ENCODE results near the gene RRP7A. TPM values are rescaled to one million over a fixed set of nuclear protein-coding genes. Genes with fewer than 3 reads are reported as not detected.
"Not testable (repeated sequence)": the region's sequence is repeated elsewhere in the genome, so short reads cannot be mapped to it uniquely, and the experiment has no call there.

Gene RRP7A
- total RNA-seq, 1 donor from 2014 or later = 25.5 TPM

DNA sequence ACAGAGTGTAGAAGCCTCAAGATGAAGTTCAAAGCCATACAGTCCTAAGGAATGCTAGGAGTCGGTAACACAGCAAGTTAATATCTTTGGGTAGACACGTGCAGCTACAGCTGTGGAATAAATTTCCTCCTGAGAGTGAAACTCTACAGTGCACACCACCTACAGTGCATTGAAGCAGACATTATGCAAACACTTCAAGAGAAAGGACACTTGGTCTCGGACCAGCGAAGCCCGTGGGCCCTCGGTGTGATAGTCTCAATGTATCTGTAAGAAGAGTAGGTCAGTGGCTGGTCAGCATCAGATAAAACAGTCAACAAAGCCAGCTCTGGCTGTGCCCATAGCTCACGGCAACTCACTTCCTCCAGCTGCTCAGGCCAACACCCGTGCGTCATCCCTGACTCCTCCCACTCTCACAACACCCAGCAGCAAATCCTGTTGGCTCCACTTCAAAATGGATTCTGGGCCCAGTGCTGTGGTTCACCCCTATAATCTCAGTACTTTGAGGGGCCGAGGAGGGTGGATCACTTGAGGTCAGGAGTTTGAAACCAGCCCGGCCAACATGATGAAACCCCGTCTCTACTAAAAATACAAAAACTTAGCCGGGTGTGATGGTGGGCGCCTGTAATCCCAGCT is 17.7 kb upstream of the RRP7A start:
- intact Hi-C loops (cut with DNase I); DNase-seq (ENCODE audit: low spot score): not testable (repeated sequence)

DNA sequence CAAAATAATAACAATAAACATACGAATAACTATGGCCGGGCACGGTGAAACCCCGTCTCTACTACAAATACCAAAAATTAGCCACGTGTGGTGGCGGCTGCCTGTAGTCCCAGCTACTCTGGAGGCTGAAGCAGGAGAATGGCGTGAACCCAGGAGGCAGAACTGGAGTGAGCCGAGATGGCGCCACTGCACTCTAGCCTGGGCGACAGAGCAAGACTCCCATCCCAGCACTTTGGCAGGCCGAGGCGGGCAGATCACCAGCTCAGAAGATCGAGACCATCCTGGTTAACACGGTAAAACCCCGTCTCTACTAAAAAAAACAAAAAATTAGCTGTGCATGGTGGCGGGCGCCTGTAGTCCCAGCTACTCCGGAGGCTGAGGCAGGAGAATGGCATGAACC is 17.0 kb upstream of the RRP7A start:
- DNase-seq (ENCODE audit: low spot score); intact Hi-C loops (cut with DNase I): not testable (repeated sequence)

GRCh38 chr22:42536166-42536565 is 16.6 kb upstream of the RRP7A start:
- DNase-seq (ENCODE audit: low spot score) = no peak
- intact Hi-C loops (cut with DNase I) = no loop called here

GRCh38 chr22:42535082-42535731 is 15.6 kb upstream of the RRP7A start:
- intact Hi-C loops (cut with DNase I) = not testable (repeated sequence)

DNA sequence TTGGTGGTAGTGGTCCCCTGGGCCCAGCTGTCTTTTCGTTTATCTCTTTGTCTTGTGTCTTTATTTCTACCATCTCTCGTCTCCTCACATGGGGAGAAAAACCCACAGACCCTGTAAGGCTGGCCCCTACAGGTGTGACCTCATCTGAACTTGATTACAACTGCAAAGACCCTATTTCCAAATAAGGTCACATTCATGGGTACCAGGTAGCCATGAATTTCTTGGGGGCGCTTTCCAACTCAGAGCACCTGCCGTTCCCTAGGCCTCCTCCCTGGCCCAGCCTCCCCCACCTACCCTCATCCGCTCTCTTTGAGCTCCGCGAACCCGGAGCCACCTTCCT is 14.0 kb upstream of the RRP7A start:
- no peak for DNase-seq (ENCODE audit: low spot score)
- intact Hi-C loops (cut with DNase I) = no loop called here

More at GRCh38 chr22:42535082-42535731, 15.6 kb upstream of the RRP7A start:
- DNase-seq (ENCODE audit: low spot score) = not testable (repeated sequence)

- DNase-seq (ENCODE audit: low spot score); intact Hi-C loops (cut with DNase I): not testable (repeated sequence)
Measured at GRCh38 chr22:42531401-42532084, 11.9 kb upstream of the RRP7A start.

- intact Hi-C loops (cut with DNase I); DNase-seq (ENCODE audit: low spot score): not testable (repeated sequence)
Measured at GRCh38 chr22:42529435-42529834, 9.8 kb upstream of the RRP7A start.

- intact Hi-C loops (cut with DNase I) = no loop called here
- DNase-seq (ENCODE audit: low spot score) = no peak
Measured at GRCh38 chr22:42528591-42529307, 9.2 kb upstream of the RRP7A start.

DNA sequence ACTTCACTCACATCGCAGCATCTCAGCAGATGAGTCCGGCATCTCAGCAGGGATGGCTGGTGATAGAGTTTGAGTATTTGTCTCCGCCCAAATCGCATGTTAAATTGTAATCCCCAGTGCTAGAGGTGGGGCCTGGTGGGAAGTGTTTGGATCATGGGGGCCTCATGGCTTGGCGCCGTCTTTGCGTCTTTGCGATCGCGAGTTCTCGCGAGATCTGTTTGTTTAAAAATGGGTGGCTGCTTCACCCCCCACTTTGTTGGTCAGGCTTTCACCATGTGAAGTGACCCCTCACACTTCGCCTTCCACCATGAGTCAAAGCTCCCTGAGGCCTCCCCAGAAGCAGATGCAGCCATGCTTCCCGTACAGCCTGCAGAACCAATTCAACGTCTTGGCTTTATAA is 3.0 kb upstream of the RRP7A start:
- intact Hi-C loops (cut with DNase I) = no loop called here
- no peak for DNase-seq (ENCODE audit: low spot score)

- DNase-seq (ENCODE audit: low spot score) = no peak
- intact Hi-C loops (cut with DNase I) = no loop called here
Measured at GRCh38 chr22:42521228-42521546, 1.6 kb upstream of the RRP7A start.

DNA sequence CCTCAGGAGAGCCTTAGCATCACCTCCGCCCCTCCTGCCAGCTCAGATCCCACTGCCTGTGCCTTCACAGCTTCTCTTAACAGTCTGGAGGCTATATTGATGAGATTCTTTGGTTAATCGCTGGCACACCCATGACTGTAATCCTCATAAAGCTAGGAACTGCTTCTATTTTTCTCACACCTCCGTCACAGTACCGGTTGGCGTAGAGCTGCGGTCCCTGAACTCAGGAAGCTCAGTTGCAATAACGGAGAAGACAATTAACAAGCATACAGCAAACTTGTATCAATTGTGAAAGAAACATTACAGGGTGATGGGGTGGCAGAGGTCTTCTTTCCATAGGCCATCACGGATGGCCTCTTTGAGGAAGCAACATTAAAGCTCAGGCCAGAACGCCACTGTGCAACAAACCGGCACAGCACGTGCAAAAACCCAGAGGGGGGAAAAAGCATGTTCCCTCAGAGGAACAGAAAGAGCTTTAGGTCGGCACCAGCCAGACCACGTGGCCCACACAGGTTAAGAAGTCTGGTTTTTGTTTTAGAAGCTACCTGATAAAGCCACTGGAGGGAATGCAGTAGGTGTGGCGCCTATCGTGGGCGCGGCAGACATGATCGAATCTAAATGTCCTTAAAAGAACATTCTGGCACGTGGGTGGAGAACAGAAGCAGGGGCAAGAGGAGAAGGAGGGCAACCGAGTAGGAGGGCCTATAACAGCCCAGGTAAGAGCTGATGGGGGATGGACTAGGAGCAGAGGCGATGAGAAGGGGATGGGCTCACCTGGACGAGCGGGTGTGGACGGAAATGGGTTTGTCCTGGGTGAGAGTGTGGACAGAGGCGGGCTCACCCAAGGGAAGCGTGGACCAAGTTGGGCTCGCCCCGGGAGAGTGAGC is 715 bp downstream of the RRP7A start:
- DNase-seq (ENCODE audit: low spot score); intact Hi-C loops (cut with DNase I): not testable (repeated sequence)

DNA sequence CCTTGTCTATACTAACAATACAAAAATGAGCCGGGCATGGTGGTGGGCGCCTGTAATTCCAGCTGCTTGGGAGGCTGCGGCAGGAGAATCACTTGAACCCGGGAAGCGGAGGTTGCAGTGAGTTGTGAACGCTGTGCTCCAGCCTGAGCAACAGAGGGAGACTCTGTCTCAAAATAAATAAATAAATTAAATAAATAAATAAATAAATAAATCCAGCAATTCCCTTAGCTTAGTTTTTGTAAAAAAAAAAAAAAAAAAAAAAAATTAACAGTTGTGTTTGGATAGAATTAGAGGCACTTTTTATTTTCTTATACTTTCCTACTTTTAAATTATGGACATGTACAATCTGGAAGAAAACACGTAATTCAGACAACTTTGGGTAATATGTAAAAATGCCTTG is 2.5 kb downstream of the RRP7A start:
- DNase-seq (ENCODE audit: low spot score); intact Hi-C loops (cut with DNase I): not testable (repeated sequence)

GRCh38 chr22:42515896-42516295 is 3.7 kb downstream of the RRP7A start:
- intact Hi-C loops (cut with DNase I) = no loop called here
- DNase-seq (ENCODE audit: low spot score) = no peak

DNA sequence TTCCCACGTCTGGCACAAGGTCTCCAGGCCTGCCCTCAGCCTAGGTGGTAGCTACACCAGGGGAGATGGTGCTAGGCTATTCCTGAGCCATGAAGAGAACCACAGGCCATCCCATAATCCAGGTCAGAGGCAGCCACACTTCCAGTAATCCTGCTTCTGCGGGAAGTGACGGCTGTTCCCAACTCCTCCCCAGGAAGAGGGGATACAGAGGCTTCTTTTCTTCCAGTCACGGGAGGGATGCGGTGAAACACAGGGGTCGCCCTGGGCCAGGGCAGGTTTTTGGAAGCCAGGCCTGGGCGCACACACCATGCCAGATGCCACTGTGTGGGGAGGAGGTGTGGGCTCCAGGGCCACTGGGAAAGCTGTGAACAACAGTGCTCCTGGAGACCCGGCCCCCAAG is 4.3 kb downstream of the RRP7A start:
- intact Hi-C loops (cut with DNase I); DNase-seq (ENCODE audit: low spot score): not testable (repeated sequence)

DNA sequence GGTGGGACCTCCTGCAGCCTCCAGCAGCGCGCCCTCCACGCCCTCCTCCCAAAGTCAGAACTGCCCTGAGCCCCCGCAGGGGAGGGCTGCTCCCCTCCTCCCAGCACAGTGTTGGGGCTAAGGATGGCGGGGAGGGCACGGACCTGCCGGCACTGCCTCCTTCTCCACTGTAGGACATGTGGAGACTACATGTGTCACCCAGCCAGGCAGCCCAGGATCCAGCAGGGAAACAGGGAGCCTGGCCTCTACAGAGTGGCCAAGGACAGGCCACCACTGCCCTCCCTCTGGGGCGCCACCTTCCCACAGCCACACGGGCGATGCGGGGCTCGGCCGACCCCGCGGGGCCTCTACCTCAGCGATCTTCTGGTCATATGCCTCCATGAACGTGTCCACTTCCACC is 5.3 kb downstream of the RRP7A start:
- intact Hi-C loops (cut with DNase I); DNase-seq (ENCODE audit: low spot score): not testable (repeated sequence)

DNA sequence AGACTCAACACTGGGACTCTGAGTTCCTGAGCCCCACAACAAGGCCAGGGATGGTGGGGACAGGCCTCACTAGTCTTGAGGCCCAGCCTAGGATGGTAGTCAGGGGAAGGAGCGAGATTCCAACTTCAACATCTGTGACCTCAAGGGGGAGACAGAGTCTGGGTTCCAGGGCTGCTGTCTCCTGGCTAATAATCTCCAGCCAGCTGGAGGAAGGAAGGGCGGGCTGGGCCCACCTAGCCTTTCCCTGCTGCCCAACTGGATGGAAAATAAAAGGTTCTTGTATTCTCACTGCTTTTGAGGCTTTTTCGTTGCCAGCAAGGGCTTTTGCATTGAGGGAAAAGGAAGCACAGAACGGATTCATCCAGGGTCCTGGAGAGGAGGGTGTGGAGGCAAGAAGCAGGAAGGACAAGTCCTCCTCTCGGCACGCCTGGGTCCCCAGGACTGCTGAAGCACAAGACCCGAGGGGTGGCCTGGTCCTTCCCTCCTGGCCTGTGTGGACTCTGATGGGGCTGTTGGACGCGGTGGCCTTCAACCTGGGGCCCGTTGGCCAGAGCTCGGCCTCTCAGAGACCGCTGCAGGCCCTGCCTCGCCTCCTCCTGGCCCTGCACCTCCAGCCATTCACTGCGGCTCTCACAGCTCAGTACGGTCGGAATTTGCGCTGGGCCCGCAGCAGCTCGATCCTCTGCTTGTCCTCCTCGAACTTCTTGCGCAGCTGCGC is 7.2 kb downstream of the RRP7A start:
- DNase-seq (ENCODE audit: low spot score) = not testable (repeated sequence)

DNA sequence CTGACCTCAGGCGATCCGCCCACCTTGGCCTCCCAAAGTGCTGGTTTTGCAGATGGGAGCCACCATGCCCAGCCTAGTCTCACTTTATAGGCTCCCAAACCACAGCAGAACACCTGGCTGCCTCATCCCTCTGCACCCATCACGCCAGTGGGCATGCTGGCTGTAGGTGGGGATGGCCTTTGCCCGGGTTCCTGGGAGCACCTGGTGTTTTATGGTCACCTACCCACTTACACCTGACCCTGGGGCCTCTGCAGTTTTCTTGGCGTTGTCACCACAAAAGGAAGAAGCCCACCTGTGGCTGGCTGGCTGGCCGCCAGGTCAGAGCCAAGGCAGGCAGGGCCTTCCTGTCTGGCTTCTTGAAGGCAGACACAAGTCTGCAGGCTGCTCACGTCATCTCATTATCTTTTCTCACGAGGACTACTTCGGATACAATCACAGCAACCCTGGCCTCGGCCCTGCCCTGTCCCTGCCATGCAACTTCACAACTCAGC is 8.2 kb downstream of the RRP7A start:
- no peak for DNase-seq (ENCODE audit: low spot score)
- intact Hi-C loops (cut with DNase I) = no loop called here

More for the DNA sequence above, 7.2 kb downstream of the RRP7A start:
- intact Hi-C loops (cut with DNase I) = not testable (repeated sequence)

- intact Hi-C loops (cut with DNase I) = no loop called here
- DNase-seq (ENCODE audit: low spot score) = no peak
Measured at GRCh38 chr22:42509548-42509947, 10.0 kb downstream of the RRP7A start.

DNA sequence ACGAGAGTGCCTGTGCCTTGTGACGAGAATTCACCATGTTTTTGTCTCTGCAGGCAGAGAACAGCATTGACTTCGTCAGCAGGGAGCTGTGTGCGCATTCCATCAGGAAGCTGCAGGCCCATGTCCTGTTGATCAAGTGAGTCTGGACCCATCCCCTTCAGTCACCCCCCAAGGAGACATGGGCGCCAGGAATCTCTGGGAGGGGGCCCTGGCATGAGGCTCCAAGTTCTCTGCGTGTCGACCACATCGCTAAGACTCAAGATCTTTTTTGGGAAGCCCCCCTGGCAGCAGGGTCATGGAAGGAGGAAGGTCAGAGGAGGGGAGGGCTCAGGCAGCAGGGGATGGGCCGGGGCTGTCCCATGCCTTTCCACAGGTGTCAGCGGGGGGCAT is 10.6 kb downstream of the RRP7A start:
- intact Hi-C loops (cut with DNase I); DNase-seq (ENCODE audit: low spot score): not testable (repeated sequence)

All from cardiac septum (tissue), 1 donor.